ENCODE results near the gene IFNG. TPM values are rescaled to one million over a fixed set of nuclear protein-coding genes. Genes with fewer than 3 reads are reported as not detected.

IFNG gene
- total and polyA plus RNA-seq, 10 of the 15 experiments (the other 5 are each of a cell fraction or from before 2014, with no cell fraction given) = 0.10 to 1.4 (median 0.25) TPM; not detected in 2

DNA sequence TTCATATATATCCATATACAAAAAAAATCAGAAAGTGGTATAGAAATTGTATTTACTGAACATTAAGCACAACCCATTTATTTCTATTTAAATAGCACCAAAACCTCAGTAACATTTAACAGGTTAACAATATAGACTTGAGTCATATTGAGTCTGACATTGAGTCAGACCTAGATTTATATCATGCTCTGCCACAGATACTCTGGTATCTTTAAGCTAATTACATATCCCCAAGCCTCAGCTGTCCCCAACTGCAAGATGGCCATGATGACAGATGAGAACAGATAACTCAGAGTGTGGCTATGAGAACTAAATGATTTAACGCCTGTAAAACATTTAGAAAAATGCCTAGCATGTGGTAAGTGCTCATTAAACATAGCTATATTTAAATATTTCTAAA, 40.3 kb downstream of the IFNG start:
- H3K9me3 ChIP-seq (replicated peaks; ENCODE audit: control insufficient read depth, insufficient read depth, low read length) = no peaks in the 10 kb centered on the region
- DNase-seq (ENCODE audit: low read depth, low spot score) (no peak), FAIRE-seq (no peak), ATAC-seq (peak; percentile 85)
- BruUV-seq (replicated peaks) = no TSS peak
- no peak overlapping the region for H3K4me2 ChIP-seq (ENCODE audit: control insufficient read depth, insufficient read depth)
- WGBS (ENCODE audit: insufficient coverage, insufficient replicate concordance, low lambda C conversion rate, missing lambda C conversion rate) = 0% methylated on average over 1 of the region's 1 CpG
- POLR2A ChIA-PET = no interaction called here
- peak; percentile 34; the same call in 1 of the 2 replicates for TF ChIP-seq MTA2 (IDR thresholded peaks at IDR 0.05; ENCODE audit: low read depth)
- peak; percentile 75 for TF ChIP-seq BCL11A (IDR thresholded peaks at IDR 0.05; ENCODE audit: low read depth, low read length)
- peak; percentile 9; the same call in 1 of the 2 replicates for TF ChIP-seq FOXM1 (IDR thresholded peaks at IDR 0.05; ENCODE audit: low read depth, low read length)
- TF ChIP-seq MEF2A (IDR thresholded peaks at IDR 0.05; ENCODE audit: insufficient read depth, low read depth, low read length) = no peak
- no peak for TF ChIP-seq EZH2 (IDR thresholded peaks at IDR 0.05; ENCODE audit: borderline replicate concordance, control insufficient read depth, low read depth, low read length)
- peak; percentile 39; the same call in 1 of the 2 replicates for TF ChIP-seq IRF4 (IDR thresholded peaks at IDR 0.05; ENCODE audit: low read depth, low read length)
- TF ChIP-seq, protein P1, sequence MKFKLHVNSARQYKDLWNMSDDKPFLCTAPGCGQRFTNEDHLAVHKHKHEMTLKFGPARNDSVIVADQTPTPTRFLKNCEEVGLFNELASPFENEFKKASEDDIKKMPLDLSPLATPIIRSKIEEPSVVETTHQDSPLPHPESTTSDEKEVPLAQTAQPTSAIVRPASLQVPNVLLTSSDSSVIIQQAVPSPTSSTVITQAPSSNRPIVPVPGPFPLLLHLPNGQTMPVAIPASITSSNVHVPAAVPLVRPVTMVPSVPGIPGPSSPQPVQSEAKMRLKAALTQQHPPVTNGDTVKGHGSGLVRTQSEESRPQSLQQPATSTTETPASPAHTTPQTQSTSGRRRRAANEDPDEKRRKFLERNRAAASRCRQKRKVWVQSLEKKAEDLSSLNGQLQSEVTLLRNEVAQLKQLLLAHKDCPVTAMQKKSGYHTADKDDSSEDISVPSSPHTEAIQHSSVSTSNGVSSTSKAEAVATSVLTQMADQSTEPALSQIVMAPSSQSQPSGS (IDR thresholded peaks at IDR 0.05; ENCODE audit: low read length) = peak; percentile 58
- TF ChIP-seq ZBED1 (IDR thresholded peaks at IDR 0.05; ENCODE audit: borderline replicate concordance) = 0 out of 2 replicates have a peak, but pooled peaks have one; percentile 51
- TF ChIP-seq JUNB (IDR thresholded peaks at IDR 0.05) = peak; percentile 79
- no peak for TF ChIP-seq SREBF2 (IDR thresholded peaks at IDR 0.05; ENCODE audit: low read length)
- TF ChIP-seq TCF12 (IDR thresholded peaks at IDR 0.05; ENCODE audit: low read depth, low read length) = 0 out of 2 replicates have a peak, but pooled peaks have one; percentile 34
- peak; percentile 50; the same call in 1 of the 2 replicates for TF ChIP-seq RUNX3 (IDR thresholded peaks at IDR 0.05; ENCODE audit: low read length)
- intact Hi-C loops (cut with micrococcal nuclease; ENCODE audit: unreplicated experiment) = no loop called here
- H2AFZ ChIP-seq (ENCODE audit: control insufficient read depth, low read depth, low read length) = no peak overlapping the region
- peak overlapping the region; percentile 1; the same call in 1 of the 2 replicates for H3K27ac ChIP-seq (ENCODE audit: control insufficient read depth, insufficient read depth)
- no peaks in the 10 kb centered on the region for H3K27me3 ChIP-seq (replicated peaks in 1 of 2; ENCODE audit: control insufficient read depth in 2 of 2, insufficient read depth in 2 of 2, low read length in 1 of 2)
- no peak overlapping the region for H3K9ac ChIP-seq (ENCODE audit: control insufficient read depth, insufficient read depth, low read length)
- no peak overlapping the region for H3K4me3 ChIP-seq
- in situ Hi-C loops (cut with MboI) = no loop called here
- CTCF ChIA-PET = interaction anchor here (0.7 to 2.8 kb wide), 6 partner anchors 16 to 765 kb away, joined by 3 to 28 read pairs (median 3); partner anchors contain the start of gene IFNG
- RAD21 ChIA-PET (ENCODE audit: unreplicated experiment) = interaction anchor here (2.5 to 2.7 kb wide), 2 partner anchors 40 to 77 kb away, joined by 7 to 21 read pairs; partner anchors contain the start of gene IFNG
- H4K20me1 ChIP-seq (ENCODE audit: control insufficient read depth, insufficient read depth) = no peaks in the 10 kb centered on the region
- H3K36me3 ChIP-seq (ENCODE audit: control insufficient read depth in 2 of 2, insufficient read depth in 2 of 2, low read length in 1 of 2) = no peaks in the 10 kb centered on the region
- SMC1A ChIA-PET (ENCODE audit: uncharacterized antibody, unreplicated experiment) = interaction anchor here (0.7 to 5.5 kb wide), 12 partner anchors 10 to 197 kb away, joined by 3 to 53 read pairs (median 3); partner anchors contain the start of genes IFNG and IFNG-AS1
- H3K79me2 ChIP-seq (ENCODE audit: control insufficient read depth, insufficient read depth, low read length) = no peaks in the 10 kb centered on the region
- H3K4me1 ChIP-seq (ENCODE audit: control insufficient read depth, insufficient read depth, low read length) = peaks cover 12% of the 10 kb centered on the region
